Right cardiac atrium (tissue), 5 donors: ENCODE results near the gene CDS2. TPM values are rescaled to one million over a fixed set of nuclear protein-coding genes. Genes with fewer than 3 reads are reported as not detected.

Source experiments
- ATAC-seq, 2 donors: fragments of 200-7000 bp; cut with Tn5 transposase; one replicate each; pipeline versions ENCODE4 v1.8.0 to v1.9.1; 2020; ENCODE audit warnings: moderate library complexity in 2 of 2, mild to moderate bottlenecking in 1 of 2
- DNase-seq, 3 donors: peaks; one replicate each; pipeline ENCODE4 v3.0.0-alpha.2; 2020
- H3K27ac ChIP-seq: one replicate; pipeline ENCODE4 v1.5.1; 2013; ENCODE audit warnings: mild to moderate bottlenecking, low read length, control low read depth, moderate library complexity
- H3K27me3 ChIP-seq: one replicate; pipeline ENCODE4 v1.6.1; 2013; ENCODE audit not compliant: control insufficient read depth, insufficient read depth
- H3K4me1 ChIP-seq: one replicate; pipeline ENCODE4 v1.6.1; 2013; ENCODE audit warnings: low read length; ENCODE audit not compliant: control insufficient read depth, insufficient read depth
- H3K4me3 ChIP-seq: one replicate; pipeline ENCODE4 v1.5.1; 2013; ENCODE audit warnings: low read length, control low read depth
- H3K9me3 ChIP-seq: one replicate; pipeline ENCODE4 v1.6.1; 2013; ENCODE audit warnings: low read length; ENCODE audit not compliant: control insufficient read depth
- WGBS: extraction: QIAGEN DNeasy Blood & Tissue Kit; methylation state at CpG from one replicate; pipeline ENCODE4 v1.1.7; 2013; 5-methylcytosine and 5-hydroxymethylcytosine counted together
- intact Hi-C, 4 donors: fragments of 100-400 bp; cut with DNase I; formaldehyde crosslinking; loops; one replicate each; pipeline versions ENCODE4 v1.11.0 to v1.14.0; 2022 to 2023
- polyA plus RNA-seq: library from polyadenylated mRNA; stranded (reverse); fragments of 200-250 nt; gene quantifications from one replicate; pipeline ENCODE4 v1.2.3, GENCODE V29; 2013
- total RNA-seq, 4 donors: library from RNA; stranded (reverse); fragmentation: NEBNext Ultra II Directional; extraction: Animal tissue kit (Norgen Biotek cat#: 25700); gene quantifications; one replicate each; pipeline ENCODE4 v1.2.1, GENCODE V29; 2021
- donor health status: healthy with polysubstance abuse.
- donor health status: DM: no; HTN: yes; CAD: no.
- donor health status: DM: no; HTN: no; CAD: no.
- donor health status: DM: no; HTN: yes; CAD: no; lungs with severe emphysema.
- donor health status: DM: yes; HTN: yes; CAD: no.

Gene CDS2
- total and polyA plus RNA-seq, 5 donors: 29.1 to 98.6 (median 87.9) TPM

DNA sequence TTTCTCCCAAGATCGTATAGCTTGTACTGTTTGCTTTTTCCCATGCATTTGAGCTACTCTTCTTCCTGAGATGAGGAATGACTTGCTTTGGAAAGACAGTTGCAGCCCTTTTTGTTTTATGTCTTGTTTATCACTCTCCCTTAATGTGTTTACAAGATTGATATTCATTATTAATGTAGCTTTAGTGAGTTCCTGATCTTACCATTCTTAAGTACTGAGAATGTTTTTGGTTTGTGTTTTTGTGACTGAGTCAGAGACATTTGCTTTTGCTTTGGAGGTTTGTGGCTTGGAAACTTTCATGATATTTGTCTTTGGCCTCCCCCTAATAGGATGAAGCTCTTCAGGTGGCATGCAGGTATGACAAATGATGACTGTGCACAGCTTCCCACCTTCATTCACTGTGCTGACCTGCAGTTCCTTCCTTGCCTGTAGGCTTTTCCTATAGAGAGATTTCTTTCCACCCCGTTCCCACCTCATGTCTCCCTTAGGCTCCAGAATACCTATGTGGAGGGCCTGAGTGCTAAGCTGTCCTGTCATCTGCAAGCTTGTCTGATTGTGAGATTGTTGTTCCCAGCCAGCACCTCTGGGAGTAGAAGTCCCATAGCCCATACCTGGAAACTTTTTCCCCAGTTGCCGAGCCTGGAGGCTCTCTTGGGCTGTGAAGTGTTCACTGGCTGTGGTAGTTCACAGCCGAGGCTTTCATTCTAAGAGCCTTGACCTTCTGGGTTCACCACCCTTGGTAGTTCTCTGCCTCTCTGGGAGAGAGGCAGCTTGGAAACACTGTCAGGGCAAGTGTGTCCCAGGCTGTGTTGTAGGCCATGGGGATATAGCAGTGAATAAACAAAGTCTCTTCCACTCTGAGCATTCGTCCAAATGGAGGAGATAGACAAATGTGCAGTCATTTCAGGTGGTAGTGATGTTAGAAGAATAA lies 27.1 kb downstream of the CDS2 start:
- DNase-seq (no peak), ATAC-seq (no peak)
- 79% methylated on average over 5 of the region's 5 CpGs for WGBS
- intact Hi-C loops: no loop called here
- Histone ChIP-seq H3K27me3 (no peaks in the 10 kb centered on the region), H3K4me1 (peaks cover 25% of the 10 kb centered on the region), H3K4me3 (no peak overlapping the region), H3K9me3 (no peaks in the 10 kb centered on the region), H3K27ac (peak overlapping the region; percentile 13)

GRCh38 chr20:5154543-5154925 lies 27.7 kb downstream of the CDS2 start:
- no peak for ATAC-seq
- no peaks in the 10 kb centered on the region for H3K27me3 ChIP-seq
- no peaks in the 10 kb centered on the region for H3K9me3 ChIP-seq
- no peak overlapping the region for H3K4me3 ChIP-seq
- 91% methylated on average over 6 of the region's 6 CpGs for WGBS
- H3K27ac ChIP-seq: no peak overlapping the region
- no peak for DNase-seq
- peaks cover 25% of the 10 kb centered on the region for H3K4me1 ChIP-seq
- intact Hi-C loops: no loop called here

DNA sequence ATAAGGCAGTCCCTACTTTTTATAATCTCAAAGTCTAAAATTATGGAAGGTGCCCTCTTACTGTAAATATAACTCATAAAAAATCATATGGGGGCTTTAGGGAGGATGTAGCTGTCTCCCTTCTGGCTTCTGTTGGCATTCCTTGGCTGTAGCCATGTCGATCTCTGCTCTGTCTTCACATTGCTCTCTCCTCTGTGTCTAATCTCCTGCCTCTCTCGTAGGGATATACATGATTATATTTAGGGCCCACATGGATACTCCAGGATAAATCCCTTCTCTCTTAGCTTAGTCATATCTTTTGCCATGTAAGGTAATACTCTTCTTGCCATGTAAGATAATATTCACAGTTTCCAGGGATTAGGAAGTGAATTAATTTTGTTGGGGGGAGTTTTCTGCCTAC lies 28.6 kb downstream of the CDS2 start:
- H3K4me1 ChIP-seq: peaks cover 20% of the 10 kb centered on the region
- 59% methylated on average over 2 of the region's 2 CpGs for WGBS
- ATAC-seq: no peak
- H3K27ac ChIP-seq: no peak overlapping the region
- H3K4me3 ChIP-seq: no peak overlapping the region
- no peaks in the 10 kb centered on the region for H3K9me3 ChIP-seq
- intact Hi-C loops: no loop called here
- DNase-seq: no peak
- H3K27me3 ChIP-seq: no peaks in the 10 kb centered on the region

DNA sequence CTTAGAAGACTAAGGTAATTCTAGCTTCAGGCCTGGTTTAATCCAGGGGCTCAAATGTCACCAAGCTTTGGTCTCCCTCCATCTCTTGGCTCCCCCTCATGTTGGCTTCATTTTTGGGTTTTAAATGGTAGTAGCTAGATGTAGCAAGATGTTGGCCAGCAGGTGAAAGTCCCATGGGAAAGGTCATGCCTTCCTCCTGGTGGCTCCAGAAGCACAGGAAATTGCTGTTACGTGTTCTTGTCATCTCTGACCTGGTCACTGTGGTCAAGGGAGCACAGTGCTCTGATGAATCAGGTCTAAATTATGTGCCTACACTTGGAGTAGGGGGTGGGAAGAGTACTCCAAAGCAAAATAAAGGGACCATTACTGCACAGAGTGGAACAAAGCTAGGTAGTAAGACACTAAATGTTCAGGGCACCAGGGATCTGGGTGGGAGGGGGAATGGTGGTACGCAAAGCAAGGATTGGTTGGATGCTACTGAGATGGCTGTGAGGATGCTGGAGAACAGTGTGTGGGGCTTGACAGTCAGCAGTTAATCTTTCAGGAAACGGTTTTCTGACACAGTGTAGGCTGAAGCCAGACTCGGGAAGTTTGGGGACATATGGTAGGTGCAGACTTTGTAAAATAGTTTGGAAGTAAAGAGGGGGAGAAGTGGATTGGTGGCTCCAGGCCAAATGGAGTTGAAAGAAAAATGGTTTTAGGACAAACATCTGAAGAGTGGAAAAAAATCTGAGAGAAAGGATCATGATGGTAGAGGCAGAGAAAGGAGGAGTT lies 30.1 kb downstream of the CDS2 start:
- no peak overlapping the region for H3K4me3 ChIP-seq
- 46% methylated on average over 4 of the region's 4 CpGs for WGBS
- ATAC-seq (peak in 1 of 2 donors; percentile 26), DNase-seq (no peak)
- H3K27me3 ChIP-seq: no peaks in the 10 kb centered on the region
- H3K9me3 ChIP-seq: no peaks in the 10 kb centered on the region
- intact Hi-C loops: no loop called here
- no peak overlapping the region for H3K27ac ChIP-seq
- peaks cover 16% of the 10 kb centered on the region for H3K4me1 ChIP-seq

- ATAC-seq (no peak), DNase-seq (no peak)
- H3K4me1 ChIP-seq: peaks cover 11% of the 10 kb centered on the region
Observed at GRCh38 chr20:5159928-5160327, 33.1 kb downstream of the CDS2 start.

GRCh38 chr20:5160882-5161281 lies 34.1 kb downstream of the CDS2 start:
- Histone ChIP-seq H3K27ac (no peak overlapping the region), H3K27me3 (no peaks in the 10 kb centered on the region), H3K4me1 (peaks cover 8% of the 10 kb centered on the region), H3K4me3 (no peak overlapping the region), H3K9me3 (no peaks in the 10 kb centered on the region)
- DNase-seq: no peak
- intact Hi-C loops: no loop called here
- no peak for ATAC-seq

More at GRCh38 chr20:5159928-5160327, 33.1 kb downstream of the CDS2 start:
- H3K27ac ChIP-seq: no peak overlapping the region
- H3K4me3 ChIP-seq: no peak overlapping the region
- no peaks in the 10 kb centered on the region for H3K9me3 ChIP-seq
- 55% methylated on average over 3 of the region's 3 CpGs for WGBS
- H3K27me3 ChIP-seq: no peaks in the 10 kb centered on the region
- intact Hi-C loops: no loop called here

GRCh38 chr20:5161536-5162164 lies 34.8 kb downstream of the CDS2 start:
- WGBS: 79% methylated on average over 6 of the region's 6 CpGs
- no peak for ATAC-seq
- intact Hi-C loops: no loop called here
- H3K9me3 ChIP-seq: no peaks in the 10 kb centered on the region
- H3K4me3 ChIP-seq: no peak overlapping the region
- no peaks in the 10 kb centered on the region for H3K27me3 ChIP-seq
- no peak for DNase-seq
- H3K4me1 ChIP-seq: peaks cover 8% of the 10 kb centered on the region
- H3K27ac ChIP-seq: no peak overlapping the region

DNA sequence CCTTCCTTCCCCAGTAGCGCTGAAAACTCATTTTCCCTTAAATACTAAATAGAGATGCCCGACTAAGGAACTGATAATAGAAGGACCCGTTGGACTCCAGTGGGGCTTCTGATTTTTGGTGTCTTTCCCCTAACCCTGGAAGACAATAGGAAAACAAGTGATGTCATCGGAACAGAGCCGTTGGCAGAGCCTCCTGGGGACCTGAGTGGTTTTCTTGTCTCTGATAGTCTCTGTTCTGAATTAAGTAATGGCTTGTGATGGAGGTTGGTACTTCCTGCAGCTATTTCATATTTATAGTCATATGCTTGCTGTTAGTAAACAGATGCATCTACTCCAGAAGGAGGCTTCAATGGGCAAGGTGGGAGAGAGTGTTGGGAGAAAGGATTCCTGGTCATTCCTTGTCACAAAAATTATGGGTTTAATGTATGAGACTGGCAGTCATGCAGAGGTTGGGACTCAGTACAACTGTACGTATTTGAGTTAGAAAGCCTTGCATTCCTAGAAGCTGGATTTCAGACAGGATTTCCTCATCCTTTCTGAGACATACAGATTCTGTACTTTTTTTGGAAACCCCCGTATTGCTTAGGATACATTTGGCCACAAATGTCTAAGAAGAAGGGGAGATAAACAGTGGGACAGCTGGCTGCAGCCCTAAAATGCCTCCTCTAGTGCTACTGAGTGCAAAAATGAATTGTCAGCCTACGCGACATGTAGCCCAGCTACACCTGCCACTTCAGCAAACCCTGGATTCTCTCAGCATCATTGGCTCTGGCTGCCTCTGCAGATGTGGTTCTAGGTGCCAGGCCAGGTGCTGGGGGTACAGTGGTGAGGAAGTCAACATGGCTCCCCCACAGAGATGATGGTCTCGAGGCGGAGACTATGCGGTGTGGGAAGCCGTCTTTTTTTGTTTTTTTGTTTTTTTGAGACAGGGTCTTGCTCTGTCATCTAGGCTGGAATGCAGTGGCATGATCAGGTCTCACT lies 38.1 kb downstream of the CDS2 start:
- ATAC-seq (no peak), DNase-seq (no peak)
- H3K27me3 ChIP-seq: no peaks in the 10 kb centered on the region
- no peak overlapping the region for H3K27ac ChIP-seq
- 64% methylated on average over 13 of the region's 13 CpGs for WGBS
- H3K9me3 ChIP-seq: no peaks in the 10 kb centered on the region
- peaks cover 21% of the 10 kb centered on the region for H3K4me1 ChIP-seq
- H3K4me3 ChIP-seq: no peak overlapping the region
- intact Hi-C loops: no loop called here

DNA sequence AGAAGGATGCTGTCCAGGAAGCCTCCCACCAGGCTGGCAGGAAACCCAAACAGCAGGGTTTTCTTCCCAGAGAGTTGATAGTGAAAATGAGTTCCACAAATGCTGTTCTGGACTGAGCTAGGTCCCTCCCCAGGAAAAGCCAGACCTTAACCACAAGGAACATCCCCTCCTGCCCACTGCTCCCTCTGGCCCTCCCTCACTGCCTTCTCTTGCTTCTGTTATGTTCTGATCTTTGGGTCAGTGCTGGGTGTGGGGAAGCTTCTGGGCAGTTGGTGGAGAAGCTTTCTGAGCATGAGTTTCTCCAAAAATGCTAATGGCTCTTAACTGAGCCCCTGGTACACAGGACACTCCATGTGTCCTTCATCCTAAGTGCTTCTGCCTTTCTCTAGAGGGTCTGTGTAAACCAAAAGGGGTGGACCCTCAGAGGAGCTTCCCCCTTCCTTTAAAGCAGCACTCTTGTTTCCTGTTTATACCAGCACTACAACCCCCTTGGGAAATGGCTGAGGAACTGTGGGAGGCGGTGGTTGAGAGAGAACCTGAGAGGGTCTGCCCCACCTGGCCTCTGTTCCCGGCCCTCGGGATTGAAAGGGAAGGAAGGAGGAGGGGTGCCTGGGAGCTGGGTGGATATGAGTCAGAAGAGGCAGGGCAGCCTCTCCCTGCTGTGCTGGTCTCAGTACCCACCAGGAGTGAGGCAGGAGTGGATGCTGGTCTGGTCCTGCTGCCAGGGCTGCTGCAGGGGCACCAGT lies 42.0 kb downstream of the CDS2 start:
- peak in 2 of 3 donors; percentile 29 to 53 for DNase-seq
- Histone ChIP-seq H3K27ac (peak overlapping the region; percentile 40), H3K4me1 (peaks cover 55% of the 10 kb centered on the region), H3K27me3 (no peaks in the 10 kb centered on the region), H3K9me3 (no peaks in the 10 kb centered on the region), H3K4me3 (no peak overlapping the region)
- WGBS: 28% methylated on average over 3 of the region's 3 CpGs
- intact Hi-C loops: no loop called here
- ATAC-seq: peak; percentile 40 to 81

GRCh38 chr20:5170341-5170740 lies 43.5 kb downstream of the CDS2 start:
- no peak for DNase-seq
- Histone ChIP-seq H3K9me3 (no peaks in the 10 kb centered on the region), H3K4me3 (no peak overlapping the region), H3K27ac (peak overlapping the region; percentile 79), H3K4me1 (peaks cover 55% of the 10 kb centered on the region), H3K27me3 (no peaks in the 10 kb centered on the region)
- 71% methylated on average over 8 of the region's 8 CpGs for WGBS
- ATAC-seq: no peak
- intact Hi-C loops: loop anchor here in 1 of 4 donors (5.0 kb wide), 1 partner anchor 43 kb away; the partner anchor contains the start of gene CDS2
